ENCODE data around the gene C20orf204. TPM values are rescaled to one million over a fixed set of nuclear protein-coding genes. Genes with fewer than 3 reads are reported as not detected.

The C20orf204 gene
- total RNA-seq, 4 donors from 2014 or later: 0.68 to 34.8 (median 1.4) TPM; not detected in 1

DNA sequence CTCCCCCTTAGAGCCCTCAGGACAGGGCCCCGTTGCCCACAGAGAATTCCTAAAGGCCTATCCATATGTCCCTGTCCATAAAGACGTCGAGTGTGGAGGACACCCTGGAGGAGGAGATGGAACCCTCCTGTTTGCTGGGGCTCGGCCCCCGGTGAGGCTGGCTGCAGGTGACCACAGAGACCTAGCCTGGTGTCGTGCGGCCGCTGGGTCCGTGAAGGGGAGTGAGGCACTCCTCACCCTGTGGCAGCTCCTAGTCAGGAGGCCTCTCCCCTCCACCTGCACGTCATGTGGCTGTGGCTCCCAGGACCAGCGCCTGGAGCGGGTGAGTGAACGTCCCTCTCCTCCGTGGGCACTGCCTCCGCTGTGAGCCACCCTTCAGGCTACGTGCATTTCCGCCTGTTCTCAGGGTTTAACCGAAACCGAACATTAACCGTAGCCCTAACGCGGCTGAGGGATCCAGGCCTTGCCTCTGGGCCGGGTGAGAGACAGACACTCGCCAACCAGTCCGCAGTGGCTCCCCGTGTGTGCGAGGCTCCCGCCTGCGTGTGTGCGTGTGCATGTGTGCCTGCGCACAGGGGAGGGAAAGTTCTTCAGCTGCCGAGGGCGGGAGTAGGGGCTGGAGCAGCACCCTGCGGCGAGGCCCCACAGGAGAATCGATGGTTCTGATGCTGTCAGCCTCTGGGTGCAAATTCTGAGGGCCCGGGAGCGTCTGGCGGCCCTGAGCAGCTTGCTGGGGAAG is 21.1 kb downstream of the C20orf204 start:
- no peak overlapping the region for H3K4me3 ChIP-seq
- peaks cover 54% of the 10 kb centered on the region for H3K27me3 ChIP-seq
- no peak for TF ChIP-seq POLR2A (IDR thresholded peaks at IDR 0.05)
- TF ChIP-seq EP300 (IDR thresholded peaks at IDR 0.05; ENCODE audit: low read depth): no peak
- TF ChIP-seq, protein P1, sequence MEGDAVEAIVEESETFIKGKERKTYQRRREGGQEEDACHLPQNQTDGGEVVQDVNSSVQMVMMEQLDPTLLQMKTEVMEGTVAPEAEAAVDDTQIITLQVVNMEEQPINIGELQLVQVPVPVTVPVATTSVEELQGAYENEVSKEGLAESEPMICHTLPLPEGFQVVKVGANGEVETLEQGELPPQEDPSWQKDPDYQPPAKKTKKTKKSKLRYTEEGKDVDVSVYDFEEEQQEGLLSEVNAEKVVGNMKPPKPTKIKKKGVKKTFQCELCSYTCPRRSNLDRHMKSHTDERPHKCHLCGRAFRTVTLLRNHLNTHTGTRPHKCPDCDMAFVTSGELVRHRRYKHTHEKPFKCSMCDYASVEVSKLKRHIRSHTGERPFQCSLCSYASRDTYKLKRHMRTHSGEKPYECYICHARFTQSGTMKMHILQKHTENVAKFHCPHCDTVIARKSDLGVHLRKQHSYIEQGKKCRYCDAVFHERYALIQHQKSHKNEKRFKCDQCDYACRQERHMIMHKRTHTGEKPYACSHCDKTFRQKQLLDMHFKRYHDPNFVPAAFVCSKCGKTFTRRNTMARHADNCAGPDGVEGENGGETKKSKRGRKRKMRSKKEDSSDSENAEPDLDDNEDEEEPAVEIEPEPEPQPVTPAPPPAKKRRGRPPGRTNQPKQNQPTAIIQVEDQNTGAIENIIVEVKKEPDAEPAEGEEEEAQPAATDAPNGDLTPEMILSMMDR (IDR thresholded peaks at IDR 0.05): no peak
- TF ChIP-seq POLR2AphosphoS5 (IDR thresholded peaks at IDR 0.05): no peak
- no peak for DNase-seq
- no peaks in the 10 kb centered on the region for H3K36me3 ChIP-seq
- WGBS, 2 donors (ENCODE audit: low coverage in 1 of 2): 40 to 49% methylated on average over 1 to 34 of the region's 39 CpGs
- H3K4me1 ChIP-seq: peaks cover 0 to 6% (median 0%) of the 10 kb centered on the region in 4 donors
- in situ Hi-C loops (cut with MboI; ENCODE audit: low pct_ligation_motif_present in 1 of 4, low pct_unique_long_range_greater_than_20kb in 1 of 4, low sequenced_read_pairs in 3 of 4): no loop called here
- H3K9me3 ChIP-seq: no peaks in the 10 kb centered on the region
- intact Hi-C loops (cut with DNase I; ENCODE audit: low total_unique reads): no loop called here
- H3K27ac ChIP-seq: peak overlapping the region; percentile 8 to 47 (median 29)

DNA sequence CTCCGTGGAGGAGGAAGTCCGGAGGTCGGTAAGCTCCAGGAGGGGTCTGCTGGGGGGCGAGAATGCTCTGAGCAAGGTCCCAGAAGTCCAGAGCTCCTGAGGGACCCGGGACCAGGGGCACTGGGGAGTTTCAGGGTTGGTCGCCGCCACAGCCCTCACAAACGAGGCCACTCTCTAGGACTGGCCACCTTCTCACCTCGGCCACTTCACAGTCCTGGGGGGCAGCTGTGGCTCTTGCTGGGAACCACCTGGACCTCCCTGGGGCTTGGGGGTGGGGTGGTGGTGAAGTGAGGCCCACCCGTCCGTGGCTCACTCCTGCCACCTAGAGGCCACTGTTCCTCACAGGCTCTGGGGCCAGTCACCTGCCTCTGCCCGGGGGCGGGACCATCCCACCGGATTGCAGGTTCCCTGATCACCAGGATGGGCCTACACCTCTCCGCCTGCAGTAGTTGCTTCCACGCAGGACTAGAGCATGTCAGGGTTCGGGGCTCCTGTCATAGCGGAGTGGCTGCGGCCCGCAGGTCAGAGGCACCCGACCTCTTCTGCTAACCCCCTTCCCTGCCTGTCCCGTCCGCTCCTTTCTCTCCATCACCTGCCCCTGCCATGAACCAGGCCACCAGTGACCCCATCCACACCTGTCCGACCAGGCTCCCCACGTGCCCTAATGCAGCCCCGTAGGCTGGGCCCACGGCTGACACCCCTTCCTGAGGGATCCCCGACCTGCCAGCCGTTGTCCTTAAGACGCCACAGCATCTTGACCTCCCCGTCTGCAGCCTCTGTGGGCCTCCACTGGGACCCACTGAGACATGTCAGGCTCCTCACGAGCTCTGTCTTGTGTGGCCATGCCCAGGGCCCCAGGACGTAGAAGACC is 21.9 kb downstream of the C20orf204 start:
- Histone ChIP-seq H3K4me1 (peaks cover 4 to 12% (median 5%) of the 10 kb centered on the region in 4 donors), H3K9me3 (no peaks in the 10 kb centered on the region), H3K36me3 (no peaks in the 10 kb centered on the region), H3K27ac (peak overlapping the region in 2 of 4 donors; percentile 17 to 32), H3K4me3 (no peak overlapping the region), H3K27me3 (peaks cover 46% of the 10 kb centered on the region)
- 30% methylated on average over 30 of the region's 33 CpGs; no CpG with 5 or more reads in 1 of the 2 donors for WGBS, 2 donors (ENCODE audit: low coverage in 1 of 2)
- intact Hi-C loops (cut with DNase I; ENCODE audit: low total_unique reads): no loop called here
- in situ Hi-C loops (cut with MboI; ENCODE audit: low pct_ligation_motif_present in 1 of 4, low pct_unique_long_range_greater_than_20kb in 1 of 4, low sequenced_read_pairs in 3 of 4): no loop called here
- peak; percentile 81 for DNase-seq
- TF ChIP-seq, protein P1 (IDR thresholded peaks at IDR 0.05): peak; percentile 72 to 85 (median 83)
- no peak for TF ChIP-seq EP300 (IDR thresholded peaks at IDR 0.05; ENCODE audit: low read depth)

DNA sequence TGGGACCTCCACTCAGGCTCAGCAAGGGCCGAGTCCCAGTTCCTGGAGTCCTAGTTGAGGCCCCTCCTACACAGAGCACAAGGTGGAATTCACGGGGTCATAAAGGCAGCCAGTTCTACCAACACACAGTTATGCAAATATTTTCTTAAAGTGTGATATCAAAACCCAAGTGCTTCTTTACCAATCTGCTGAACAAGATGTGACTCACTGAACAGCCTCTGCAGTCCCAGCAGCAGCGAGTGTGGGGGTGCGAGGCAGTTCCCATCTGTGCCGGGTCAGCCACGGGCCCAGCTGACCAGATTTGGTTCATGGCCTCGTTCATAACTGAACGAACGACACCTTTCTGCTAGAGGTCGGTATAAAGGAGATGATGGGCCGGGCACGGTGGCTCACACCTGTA is 22.6 kb downstream of the C20orf204 start:
- WGBS, 2 donors (ENCODE audit: low coverage in 1 of 2): 33 to 53% methylated on average over 1 to 12 of the region's 12 CpGs
- intact Hi-C loops (cut with DNase I; ENCODE audit: low total_unique reads) (no loop called here), in situ Hi-C loops (cut with MboI; ENCODE audit: low pct_ligation_motif_present in 1 of 4, low pct_unique_long_range_greater_than_20kb in 1 of 4, low sequenced_read_pairs in 3 of 4) (no loop called here)
- H3K36me3 ChIP-seq: no peaks in the 10 kb centered on the region
- TF ChIP-seq EP300 (IDR thresholded peaks at IDR 0.05; ENCODE audit: low read depth) (no peak), POLR2A (IDR thresholded peaks at IDR 0.05) (no peak), POLR2AphosphoS5 (IDR thresholded peaks at IDR 0.05) (no peak)
- TF ChIP-seq, protein P1 (IDR thresholded peaks at IDR 0.05): no peak
- H3K4me3 ChIP-seq: no peak overlapping the region
- H3K27me3 ChIP-seq: peaks cover 39% of the 10 kb centered on the region
- DNase-seq: no peak
- H3K4me1 ChIP-seq: peaks cover 4 to 16% (median 8%) of the 10 kb centered on the region in 4 donors
- H3K9me3 ChIP-seq: no peaks in the 10 kb centered on the region
- H3K27ac ChIP-seq: no peak overlapping the region

DNA sequence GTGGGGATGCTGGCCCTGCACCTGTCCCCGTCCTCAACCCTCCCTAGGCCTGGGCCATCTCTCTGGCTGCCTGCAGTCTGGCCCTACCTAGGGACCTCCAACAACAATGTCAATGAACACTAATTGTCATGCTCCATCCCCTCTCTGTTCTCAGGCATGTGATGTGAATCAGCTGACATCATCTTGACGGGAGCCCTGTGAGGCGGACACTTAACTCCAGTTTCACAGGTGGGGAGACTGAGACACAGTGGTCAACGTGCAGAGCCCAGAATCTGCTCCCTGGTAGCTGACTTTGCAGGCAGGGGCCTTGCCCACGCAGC is 26.3 kb downstream of the C20orf204 start:
- WGBS, 2 donors (ENCODE audit: low coverage in 1 of 2): 78% methylated on average over 4 of the region's 5 CpGs; no CpG with 5 or more reads in 1 of the 2 donors
- in situ Hi-C loops (cut with MboI; ENCODE audit: low pct_ligation_motif_present in 1 of 4, low pct_unique_long_range_greater_than_20kb in 1 of 4, low sequenced_read_pairs in 3 of 4) (no loop called here), intact Hi-C loops (cut with DNase I; ENCODE audit: low total_unique reads) (no loop called here)
- peak overlapping the region in 3 of 4 donors; percentile 60 to 73 (median 71) for H3K4me3 ChIP-seq
- peaks cover 13 to 31% (median 20%) of the 10 kb centered on the region in 4 donors for H3K4me1 ChIP-seq
- DNase-seq: no peak
- TF ChIP-seq POLR2AphosphoS5 (IDR thresholded peaks at IDR 0.05) (no peak), EP300 (IDR thresholded peaks at IDR 0.05; ENCODE audit: low read depth) (no peak), POLR2A (IDR thresholded peaks at IDR 0.05) (no peak)
- TF ChIP-seq, protein P1 (IDR thresholded peaks at IDR 0.05): no peak
- no peaks in the 10 kb centered on the region for H3K9me3 ChIP-seq
- no peaks in the 10 kb centered on the region for H3K36me3 ChIP-seq
- peaks cover 8% of the 10 kb centered on the region for H3K27me3 ChIP-seq
- peak overlapping the region; percentile 76 to 88 (median 78) for H3K27ac ChIP-seq

Measured in transverse colon (tissue), 4 donors.